K562 (cell line): Measurements from ENCODE around the gene FMN2.

Source experiments
- CTCF ChIP-seq, 3 experiments: IDR thresholded peaks in 2 of 3; conservative IDR thresholded peaks in 1 of 3; 2 replicates each; pipeline ENCODE4 v1.5.1; 2011 to 2012; ENCODE audit warnings: low read length in 3 of 3, mild to moderate bottlenecking in 3 of 3, control low read depth in 2 of 3, improper control_type of control experiment in 1 of 3, inconsistent platforms in 1 of 3, low read depth in 1 of 3, mixed read lengths in 1 of 3, moderate library complexity in 1 of 3; ENCODE audit not compliant: insufficient read depth in 2 of 3
- ETV6 ChIP-seq, 3 experiments: fragments of 150-350 bp in 1 of 3; sonication (generic) in 1 of 3; formaldehyde crosslinking in 1 of 3; IDR thresholded peaks; 2 replicates each; pipeline versions ENCODE4 v1.6.1 to v1.8.0; 2014 to 2022; ENCODE audit warnings: borderline replicate concordance in 2 of 3, low read depth in 2 of 3, antibody characterized with exemption in 1 of 3, low read length in 1 of 3, mild to moderate bottlenecking in 1 of 3, missing genetic modification reagents in 1 of 3
- EZH2 ChIP-seq: IDR thresholded peaks from 2 replicates; pipeline ENCODE4 v1.6.1; 2012; ENCODE audit warnings: low read depth, mild to moderate bottlenecking, inconsistent platforms, low read length, borderline replicate concordance
- JUN ChIP-seq, 2 experiments: sonication (generic) in 1 of 2; formaldehyde crosslinking in 1 of 2; IDR thresholded peaks; 2 replicates each; pipeline versions ENCODE4 v1.6.1 to v1.8.0; 2012 to 2022; ENCODE audit warnings: borderline replicate concordance in 2 of 2, mild to moderate bottlenecking in 2 of 2, improper control_type of control experiment in 1 of 2, low read depth in 1 of 2, low read length in 1 of 2, missing genetic modification reagents in 1 of 2
- KDM1A ChIP-seq, 2 experiments: fragments of 450-650 bp; IDR thresholded peaks; 2 replicates each; pipeline ENCODE4 v1.6.1; 2016; ENCODE audit warnings: mild to moderate bottlenecking in 2 of 2
- NCOA2 ChIP-seq, 2 experiments: fragments of 450-650 bp; IDR thresholded peaks; 2 replicates each; pipeline ENCODE4 v1.6.1; 2018; ENCODE audit warnings: mild to moderate bottlenecking in 2 of 2, moderate library complexity in 1 of 2; ENCODE audit not compliant: partially characterized antibody in 2 of 2
- TCF7L2 ChIP-seq: fragments of 150-350 bp; IDR thresholded peaks from 2 replicates; pipeline ENCODE4 v1.6.1; 2016; ENCODE audit warnings: low read depth, mild to moderate bottlenecking, low read length, moderate library complexity
- ZNF431 ChIP-seq: sonication (generic); formaldehyde crosslinking; IDR thresholded peaks from 2 replicates; pipeline ENCODE4 v1.8.0; 2022; ENCODE audit warnings: mild to moderate bottlenecking, missing genetic modification reagents

- no peak for TF ChIP-seq JUN (IDR thresholded peaks at IDR 0.05; ENCODE audit: borderline replicate concordance, low read depth, low read length)
- no peak for TF ChIP-seq JUN (CRISPR knock-in tag; IDR thresholded peaks at IDR 0.05; ENCODE audit: borderline replicate concordance)
- TF ChIP-seq EZH2, result no peak
- no peak for TF ChIP-seq CTCF (IDR thresholded peaks at IDR 0.05 in 2 of 3, conservative IDR thresholded peaks at IDR 0.05 in 1 of 3; ENCODE audit: insufficient read depth in 2 of 3, low read depth in 1 of 3, low read length in 3 of 3)
- no peak for TF ChIP-seq TCF7L2
- no peak for TF ChIP-seq NCOA2 (IDR thresholded peaks at IDR 0.05; ENCODE audit: partially characterized antibody in 2 of 2)
- no peak for TF ChIP-seq ZNF431
- no peak for TF ChIP-seq ETV6 (IDR thresholded peaks at IDR 0.05; ENCODE audit: borderline replicate concordance in 1 of 2, low read depth in 2 of 2, low read length in 1 of 2)
- TF ChIP-seq ETV6 (CRISPR knock-in tag; IDR thresholded peaks at IDR 0.05; ENCODE audit: borderline replicate concordance), result no peak
- no peak for TF ChIP-seq KDM1A (IDR thresholded peaks at IDR 0.05)
Measured at GRCh38 chr1:240285540-240285939, 193.9 kb downstream of the FMN2 start.
